ENCODE results near the gene XPNPEP1. TPM values are rescaled to one million over a fixed set of nuclear protein-coding genes. Genes with fewer than 3 reads are reported as not detected.
A peak's percentile ranks its signal among the peaks of the same experiment; 100 is the strongest.

Gene XPNPEP1
- total and polyA plus RNA-seq, 2 of the 4 experiments (the other 2 are of a cell fraction) = 164 to 311 TPM

- no peak for TF ChIP-seq RFX5 (IDR thresholded peaks at IDR 0.05; ENCODE audit: low read depth, low read length)
- no peak for TF ChIP-seq MXI1 (IDR thresholded peaks at IDR 0.05; ENCODE audit: borderline replicate concordance, low read depth, low read length)
- TF ChIP-seq POLR2A (IDR thresholded peaks at IDR 0.05; ENCODE audit: low read depth, low read length) = peak; percentile 59; the same call in 1 of the 2 replicates
- TF ChIP-seq SMC3 (IDR thresholded peaks at IDR 0.05; ENCODE audit: low read depth, low read length) = peak; percentile 94
These were observed 39.2 kb downstream of the XPNPEP1 start (continued) for GRCh38 chr10:109883859-109884771.

Data from IMR-90 (cell line).